GM12864 (cell line): ENCODE data around the gene PELI2.

Experiments
- DNase-seq: peaks from one replicate; pipeline ENCODE4 v3.0.0-alpha.2; 2011; ENCODE audit warnings: low read depth
- H3K4me3 ChIP-seq: 2 replicates; pipeline ENCODE4 v1.5.1; 2011; ENCODE audit warnings: mild to moderate bottlenecking, low read depth, low read length, control low read depth
- TF ChIP-seq, protein P1 (sequence below): IDR thresholded peaks from 2 replicates; pipeline ENCODE4 v1.5.1; 2011; ENCODE audit warnings: low read depth, mild to moderate bottlenecking, moderate library complexity, low read length, control low read depth, inconsistent platforms; ENCODE audit errors: missing control alignments

PELI2 gene

GRCh38 chr14:56328021-56328420 is 209.8 kb downstream of the PELI2 start:
- TF ChIP-seq, protein P1, sequence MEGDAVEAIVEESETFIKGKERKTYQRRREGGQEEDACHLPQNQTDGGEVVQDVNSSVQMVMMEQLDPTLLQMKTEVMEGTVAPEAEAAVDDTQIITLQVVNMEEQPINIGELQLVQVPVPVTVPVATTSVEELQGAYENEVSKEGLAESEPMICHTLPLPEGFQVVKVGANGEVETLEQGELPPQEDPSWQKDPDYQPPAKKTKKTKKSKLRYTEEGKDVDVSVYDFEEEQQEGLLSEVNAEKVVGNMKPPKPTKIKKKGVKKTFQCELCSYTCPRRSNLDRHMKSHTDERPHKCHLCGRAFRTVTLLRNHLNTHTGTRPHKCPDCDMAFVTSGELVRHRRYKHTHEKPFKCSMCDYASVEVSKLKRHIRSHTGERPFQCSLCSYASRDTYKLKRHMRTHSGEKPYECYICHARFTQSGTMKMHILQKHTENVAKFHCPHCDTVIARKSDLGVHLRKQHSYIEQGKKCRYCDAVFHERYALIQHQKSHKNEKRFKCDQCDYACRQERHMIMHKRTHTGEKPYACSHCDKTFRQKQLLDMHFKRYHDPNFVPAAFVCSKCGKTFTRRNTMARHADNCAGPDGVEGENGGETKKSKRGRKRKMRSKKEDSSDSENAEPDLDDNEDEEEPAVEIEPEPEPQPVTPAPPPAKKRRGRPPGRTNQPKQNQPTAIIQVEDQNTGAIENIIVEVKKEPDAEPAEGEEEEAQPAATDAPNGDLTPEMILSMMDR, result no peak
- H3K4me3 ChIP-seq, result no peak overlapping the region
- no peak for DNase-seq

GRCh38 chr14:56331592-56332216 is 213.5 kb downstream of the PELI2 start:
- TF ChIP-seq, protein P1, result no peak
- no peak overlapping the region for H3K4me3 ChIP-seq
- DNase-seq, result no peak

GRCh38 chr14:56333359-56334292 is 215.4 kb downstream of the PELI2 start:
- no peak overlapping the region for H3K4me3 ChIP-seq
- TF ChIP-seq, protein P1, result no peak
- DNase-seq, result no peak

- DNase-seq, result no peak
- TF ChIP-seq, protein P1, result no peak
- no peak overlapping the region for H3K4me3 ChIP-seq
These were observed 216.2 kb downstream of the PELI2 start for GRCh38 chr14:56334458-56334857.

GRCh38 chr14:56338674-56339073 is 220.5 kb downstream of the PELI2 start:
- TF ChIP-seq, protein P1, result no peak
- no peak for DNase-seq
- H3K4me3 ChIP-seq, result no peak overlapping the region

- DNase-seq, result no peak
- TF ChIP-seq, protein P1, result peak; percentile 92
These were observed 221.9 kb downstream of the PELI2 start for GRCh38 chr14:56339855-56340701.

More at GRCh38 chr14:56339855-56340701, 221.9 kb downstream of the PELI2 start:
- no peak overlapping the region for H3K4me3 ChIP-seq
